D721Med (cell line): ENCODE data around the gene ANK3.

ENCODE experiments used
- DNase-seq: peaks from one replicate; pipeline ENCODE4 v3.0.0; 2011; ENCODE audit warnings: low spot score; ENCODE audit not compliant: insufficient read length
- FAIRE-seq: peaks from 2 replicates; lab custom pipeline; 2011; peaks lifted over from hg19 to GRCh38; lab: Jason Lieb, UNC
- CTCF ChIP-seq: IDR thresholded peaks from 2 replicates; pipeline ENCODE4 v1.5.1; 2012; ENCODE audit warnings: mild to moderate bottlenecking, control low read depth; ENCODE audit not compliant: insufficient read depth; ENCODE audit errors: missing control alignments

Gene ANK3

GRCh38 chr10:60024506-60024905 lies 365.2 kb downstream of the ANK3 start:
- FAIRE-seq = no peak
- DNase-seq = no peak
- TF ChIP-seq CTCF = no peak

DNA sequence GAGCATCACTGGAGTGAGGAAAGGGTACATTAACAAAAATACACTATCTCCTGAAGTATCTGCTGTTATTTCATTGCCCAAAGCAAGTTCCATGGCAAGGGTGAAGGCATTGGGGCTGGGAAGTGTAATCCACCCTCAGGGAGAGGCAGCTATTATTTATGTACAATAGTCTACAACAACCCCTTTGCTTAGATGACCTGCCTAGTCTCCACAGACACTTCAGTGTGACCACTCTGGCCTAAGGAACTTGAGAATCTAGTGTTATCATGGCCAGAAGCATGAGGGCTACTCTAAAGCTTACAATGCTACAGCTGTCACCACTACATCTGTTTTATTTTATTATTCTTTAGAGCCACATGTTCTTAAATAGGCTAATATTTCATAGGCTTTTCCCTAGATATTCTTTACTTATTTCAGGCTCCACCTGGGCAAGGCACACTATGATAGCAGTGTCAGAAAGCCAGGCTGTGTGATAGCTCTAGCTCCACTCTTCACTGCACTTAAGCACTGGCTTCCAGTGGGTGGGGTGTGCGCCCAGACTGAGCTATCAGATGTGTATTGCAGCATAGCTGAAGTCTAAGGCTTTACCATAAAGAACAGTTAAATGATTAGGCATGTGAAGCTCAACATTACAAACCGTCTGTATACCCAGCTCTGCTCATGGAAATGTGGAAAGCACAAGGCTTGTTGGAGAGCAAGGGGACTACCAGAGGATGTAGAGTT lies 366.4 kb downstream of the ANK3 start:
- FAIRE-seq = no peak
- no peak for TF ChIP-seq CTCF
- no peak for DNase-seq

- FAIRE-seq (no peak), DNase-seq (no peak)
- TF ChIP-seq CTCF = no peak
Observed at GRCh38 chr10:60021361-60021760, 368.3 kb downstream of the ANK3 start.

GRCh38 chr10:60016794-60017193 lies 372.9 kb downstream of the ANK3 start:
- DNase-seq (no peak), FAIRE-seq (no peak)
- no peak for TF ChIP-seq CTCF

DNA sequence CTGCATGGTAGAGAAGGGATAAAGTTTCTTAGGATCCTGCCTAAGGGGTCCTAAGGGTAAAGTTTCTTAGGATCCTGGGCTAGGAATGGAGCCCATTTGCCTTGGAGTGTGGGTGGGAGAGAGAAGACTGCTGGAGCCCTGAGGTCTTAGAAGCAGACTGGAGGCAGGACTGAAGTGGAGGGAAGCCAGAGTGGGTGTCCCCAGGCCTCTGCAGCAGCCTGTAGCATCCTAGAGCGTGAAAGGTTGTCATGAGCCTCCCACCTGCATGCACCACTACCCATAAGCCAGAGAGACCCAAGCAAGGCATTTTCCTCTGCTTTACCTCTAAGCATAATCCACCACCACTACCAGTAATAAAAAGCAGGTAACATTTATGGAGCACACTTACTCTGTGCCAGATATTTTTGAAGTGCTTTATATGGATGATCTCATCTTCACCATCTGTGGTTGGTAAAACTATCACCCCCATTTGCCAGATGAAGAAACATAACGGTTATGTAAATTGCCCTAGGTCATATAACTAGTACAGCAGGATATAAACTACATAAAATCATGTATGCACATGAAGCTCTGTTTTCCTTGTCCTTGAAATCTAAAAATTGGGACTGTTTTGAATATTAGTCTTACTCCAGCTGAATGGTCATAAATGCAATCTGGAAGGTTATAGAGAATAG lies 379.8 kb downstream of the ANK3 start:
- FAIRE-seq (no peak), DNase-seq (no peak)
- no peak for TF ChIP-seq CTCF

DNA sequence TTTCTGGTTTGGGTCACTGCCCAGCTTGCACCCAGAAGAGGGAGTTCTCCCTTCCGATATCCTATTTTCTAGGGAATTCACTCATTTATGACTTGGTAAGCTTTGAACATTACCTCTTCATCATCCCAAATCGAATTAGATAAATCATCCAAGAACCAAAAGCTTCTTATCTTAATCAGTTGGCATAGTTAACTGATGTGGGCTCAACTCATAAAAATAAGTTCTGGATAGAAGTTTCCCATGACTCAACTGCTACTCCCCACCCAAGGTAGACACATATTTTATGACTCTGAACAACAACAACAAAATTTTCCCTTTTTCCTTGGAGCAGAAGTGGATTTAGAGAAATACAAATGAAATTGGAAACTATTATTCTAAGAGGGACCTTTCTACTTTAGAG lies 380.4 kb downstream of the ANK3 start:
- FAIRE-seq (no peak), DNase-seq (no peak)
- TF ChIP-seq CTCF = no peak

GRCh38 chr10:60008816-60009215 lies 380.9 kb downstream of the ANK3 start:
- FAIRE-seq (no peak), DNase-seq (no peak)
- TF ChIP-seq CTCF = no peak
